HEK293T (cell line): ENCODE results near the gene KLK6.

ENCODE experiments used
- BHLHE40 ChIP-seq: fragments of 450-650 bp; IDR thresholded peaks from 2 replicates; pipeline ENCODE4 v1.6.1; 2016; ENCODE audit warnings: mild to moderate bottlenecking, moderate library complexity, borderline replicate concordance
- FOXK2 ChIP-seq: fragments of 450-650 bp; IDR thresholded peaks from 2 replicates; pipeline ENCODE4 v1.6.1; 2016; ENCODE audit warnings: mild to moderate bottlenecking
- LEF1 ChIP-seq: fragments of 450-650 bp; IDR thresholded peaks from 2 replicates; pipeline ENCODE4 v1.6.1; 2017; ENCODE audit warnings: mild to moderate bottlenecking, borderline replicate concordance
- PKNOX1 ChIP-seq: fragments of 450-650 bp; IDR thresholded peaks from 2 replicates; pipeline ENCODE4 v1.6.1; 2016
- SUZ12 ChIP-seq: fragments of 450-650 bp; IDR thresholded peaks from 2 replicates; pipeline ENCODE4 v1.6.1; 2016; ENCODE audit warnings: mild to moderate bottlenecking

GRCh38 chr19:51007488-51007887, 38.1 kb upstream of the KLK6 start:
- TF ChIP-seq BHLHE40: no peak
- TF ChIP-seq FOXK2: no peak
- TF ChIP-seq PKNOX1: no peak
- no peak for TF ChIP-seq SUZ12
- no peak for TF ChIP-seq LEF1
